Gastrocnemius medialis (tissue), 4 donors: ENCODE measurements around the gene TRMT10C. TPM values are rescaled to one million over a fixed set of nuclear protein-coding genes. Genes with fewer than 3 reads are reported as not detected.
A peak's percentile ranks its signal among the peaks of the same experiment; 100 is the strongest.

Experiments used
- ATAC-seq, 2 donors: fragments of 150-250 bp; one replicate each; pipeline ENCODE4 v1.9.1; 2016
- DNase-seq, 2 donors: peaks; one replicate each; pipeline ENCODE4 v3.0.0-alpha.2; 2019
- H3K27ac ChIP-seq, 4 donors: fragments of 200-600 bp; sonication (generic); 1 replicate in 1 of 4; 2 replicates in 3 of 4; pipeline ENCODE4 v1.5.1; 2016 to 2018; ENCODE audit warnings: mild to moderate bottlenecking in 2 of 4, moderate library complexity in 1 of 4
- H3K27me3 ChIP-seq, 3 donors: fragments of 200-600 bp; sonication (generic) in 2 of 3; 1 replicate in 1 of 3; 2 replicates in 2 of 3; pipeline versions ENCODE4 v1.5.1 to v1.6.0; 2016 to 2019; ENCODE audit warnings: mild to moderate bottlenecking in 1 of 3, moderate library complexity in 1 of 3
- H3K36me3 ChIP-seq, 2 donors: fragments of 200-600 bp; sonication (generic) in 1 of 2; one replicate each; pipeline ENCODE4 v1.5.1; 2017 to 2018
- H3K4me1 ChIP-seq, 2 donors: fragments of 200-600 bp; sonication (generic) in 1 of 2; one replicate each; pipeline ENCODE4 v1.5.1; 2016 to 2017; ENCODE audit warnings: mild to moderate bottlenecking in 2 of 2
- H3K4me3 ChIP-seq, 4 donors: fragments of 200-600 bp; sonication (generic) in 3 of 4; 1 replicate in 1 of 4; 2 replicates in 3 of 4; pipeline ENCODE4 v1.5.1; 2016 to 2019; ENCODE audit warnings: mild to moderate bottlenecking in 2 of 4
- H3K9me3 ChIP-seq, 3 donors: fragments of 200-600 bp; sonication (generic) in 2 of 3; 1 replicate in 1 of 3; 2 replicates in 2 of 3; pipeline ENCODE4 v1.5.1; 2016 to 2019
- POLR2A ChIP-seq, 2 donors: fragments of 450-650 bp; IDR thresholded peaks; one replicate each; pipeline ENCODE4 v1.6.1; 2017; ENCODE audit warnings: antibody characterized with exemption in 2 of 2, mild to moderate bottlenecking in 2 of 2, moderate library complexity in 2 of 2
- in situ Hi-C, 4 donors: fragments of 200-750 bp; cut with MboI; loops; one replicate each; pipeline versions ENCODE4 v1.15.0 to v1.8.0; 2017; ENCODE audit warnings: low sequenced_read_pairs in 4 of 4
- intact Hi-C: fragments of 100-400 bp; cut with DNase I; formaldehyde crosslinking; loops from one replicate; pipeline ENCODE4 v1.15.1; 2023; ENCODE audit warnings: low total_unique reads
- total RNA-seq, 4 donors: library from RNA; depleted of rRNA; stranded (reverse); fragments of >200 nt; gene quantifications; one replicate each; pipeline versions ENCODE4 v1.1.0 to v1.2.3, GENCODE V29; 2016
- TF ChIP-seq, protein P1 (sequence below), 5 experiments: fragments of 450-650 bp in 3 of 5; fragments of 200-600 bp in 2 of 5; sonication (generic) in 2 of 5; IDR thresholded peaks in 4 of 5; conservative IDR thresholded peaks in 1 of 5; 1 replicate in 4 of 5; 2 replicates in 1 of 5; pipeline ENCODE4 v1.5.1; 2016 to 2019; ENCODE audit warnings: antibody characterized with exemption in 5 of 5, mild to moderate bottlenecking in 3 of 5, moderate library complexity in 3 of 5

TRMT10C gene
- total RNA-seq, result 10 to 100 TPM; 17.9 to 33.2 (median 26.2) TPM

DNA sequence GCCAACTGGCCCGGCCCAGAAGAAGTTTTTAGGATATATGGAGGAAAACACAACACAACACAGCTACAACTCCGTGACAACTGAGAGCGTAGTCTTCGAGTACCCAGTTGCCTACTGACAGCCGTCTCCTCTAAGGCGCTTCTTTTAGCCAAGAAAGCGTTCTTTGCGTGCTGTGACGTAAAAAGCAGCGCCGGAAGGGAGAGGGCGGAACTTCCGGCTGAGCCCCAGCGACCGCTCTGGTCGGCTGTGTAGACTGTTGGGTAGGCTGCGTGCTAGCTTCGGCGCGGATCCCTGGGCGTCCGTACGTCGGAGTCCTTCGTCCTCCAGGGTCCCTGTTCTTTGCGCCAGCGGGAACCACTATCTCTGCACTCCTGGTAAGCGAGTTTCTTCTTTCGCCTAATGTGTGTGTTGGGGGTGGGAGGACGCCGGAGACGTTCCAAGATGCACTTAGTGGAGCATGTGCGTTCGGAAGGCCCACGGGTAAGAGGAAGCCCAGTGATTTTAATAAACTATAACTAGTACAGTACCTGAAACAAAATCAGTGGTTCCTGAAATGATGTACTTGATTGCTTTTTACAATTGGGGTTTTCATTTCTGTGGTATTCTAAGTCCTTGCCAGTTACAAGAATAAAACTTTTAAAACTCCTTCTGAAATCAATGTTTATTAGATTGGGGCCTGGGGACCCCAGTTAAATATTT lies at the start of gene TRMT10C:
TRMT10C (plus strand) TSS at position 239 of the 699 bp plus-strand sequence. CDS start 2,914 bp downstream, outside the sequence.
- H3K4me3 ChIP-seq, result peak within 1 kb of the TSS; percentile 85 to 99 (median 94)
- intact Hi-C loops, result loop anchor here (1.0 to 2.0 kb wide), 2 partner anchors 13 to 49 kb away; partner anchors contain the start of genes PCNP and SENP7
- peaks cover 13 to 16% of the 10 kb centered on the region in 2 donors for H3K4me1 ChIP-seq

DNA sequence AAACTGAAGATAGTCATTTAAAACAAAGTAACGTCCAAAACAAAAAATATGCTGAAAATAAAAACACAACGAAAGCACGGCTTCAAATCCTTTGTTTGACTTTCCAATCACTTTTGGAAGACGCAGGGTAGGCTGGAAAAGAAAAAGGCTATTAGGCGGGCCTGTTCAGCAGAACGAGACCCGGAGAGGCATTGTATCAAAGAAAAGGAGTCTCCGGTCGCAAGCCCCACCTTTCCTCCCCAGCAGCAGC lies 49.3 kb upstream of the TRMT10C start:
- ATAC-seq (no peak), DNase-seq (no peak)
- Histone ChIP-seq H3K4me3 (peak overlapping the region; percentile 66 to 91 (median 85)), H3K27ac (peak overlapping the region; percentile 86 to 94 (median 90)), H3K9me3 (no peaks in the 10 kb centered on the region), H3K4me1 (peaks cover 0 to 5% of the 10 kb centered on the region in 2 donors), H3K36me3 (no peaks in the 10 kb centered on the region), H3K27me3 (peaks cover 0 to 7% (median 0%) of the 10 kb centered on the region in 3 donors)
- in situ Hi-C loops (loop anchor here in 2 of 4 donors (10.0 kb wide), 1 partner anchor 62 kb away; the partner anchor contains the start of gene PCNP (in 2 of the 2)), intact Hi-C loops (loop anchor here (2.0 to 10.0 kb wide), 5 partner anchors 48 to 805 kb away; partner anchors contain the start of genes TFG, TRMT10C and ZBTB11)
- TF ChIP-seq, protein P1, sequence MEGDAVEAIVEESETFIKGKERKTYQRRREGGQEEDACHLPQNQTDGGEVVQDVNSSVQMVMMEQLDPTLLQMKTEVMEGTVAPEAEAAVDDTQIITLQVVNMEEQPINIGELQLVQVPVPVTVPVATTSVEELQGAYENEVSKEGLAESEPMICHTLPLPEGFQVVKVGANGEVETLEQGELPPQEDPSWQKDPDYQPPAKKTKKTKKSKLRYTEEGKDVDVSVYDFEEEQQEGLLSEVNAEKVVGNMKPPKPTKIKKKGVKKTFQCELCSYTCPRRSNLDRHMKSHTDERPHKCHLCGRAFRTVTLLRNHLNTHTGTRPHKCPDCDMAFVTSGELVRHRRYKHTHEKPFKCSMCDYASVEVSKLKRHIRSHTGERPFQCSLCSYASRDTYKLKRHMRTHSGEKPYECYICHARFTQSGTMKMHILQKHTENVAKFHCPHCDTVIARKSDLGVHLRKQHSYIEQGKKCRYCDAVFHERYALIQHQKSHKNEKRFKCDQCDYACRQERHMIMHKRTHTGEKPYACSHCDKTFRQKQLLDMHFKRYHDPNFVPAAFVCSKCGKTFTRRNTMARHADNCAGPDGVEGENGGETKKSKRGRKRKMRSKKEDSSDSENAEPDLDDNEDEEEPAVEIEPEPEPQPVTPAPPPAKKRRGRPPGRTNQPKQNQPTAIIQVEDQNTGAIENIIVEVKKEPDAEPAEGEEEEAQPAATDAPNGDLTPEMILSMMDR (IDR thresholded peaks at IDR 0.05 in 4 of 5, conservative IDR thresholded peaks at IDR 0.05 in 1 of 5), result no peak
- no peak for TF ChIP-seq POLR2A (IDR thresholded peaks at IDR 0.05)

More for the DNA sequence above, at the start of gene TRMT10C:
- peaks cover 0 to 21% (median 11%) of the 10 kb centered on the region in 3 donors for H3K27me3 ChIP-seq
- TF ChIP-seq POLR2A (IDR thresholded peaks at IDR 0.05), result peak; percentile 73 to 83
- TF ChIP-seq, protein P1 (IDR thresholded peaks at IDR 0.05 in 4 of 5, conservative IDR thresholded peaks at IDR 0.05 in 1 of 5), result no peak
- in situ Hi-C loops, result loop anchor here in 1 of 4 donors (10.0 kb wide), 1 partner anchor 123 kb away; the partner anchor contains the start of gene RPL24
- H3K9me3 ChIP-seq, result no peaks in the 10 kb centered on the region
- H3K27ac ChIP-seq, result peak within 1 kb of the TSS; percentile 87 to 93 (median 92)
- peaks cover 0 to 7% of the 10 kb centered on the region in 2 donors for H3K36me3 ChIP-seq
- peak; percentile 82 to 90 for DNase-seq
- ATAC-seq, result peak; percentile 99 to 100

DNA sequence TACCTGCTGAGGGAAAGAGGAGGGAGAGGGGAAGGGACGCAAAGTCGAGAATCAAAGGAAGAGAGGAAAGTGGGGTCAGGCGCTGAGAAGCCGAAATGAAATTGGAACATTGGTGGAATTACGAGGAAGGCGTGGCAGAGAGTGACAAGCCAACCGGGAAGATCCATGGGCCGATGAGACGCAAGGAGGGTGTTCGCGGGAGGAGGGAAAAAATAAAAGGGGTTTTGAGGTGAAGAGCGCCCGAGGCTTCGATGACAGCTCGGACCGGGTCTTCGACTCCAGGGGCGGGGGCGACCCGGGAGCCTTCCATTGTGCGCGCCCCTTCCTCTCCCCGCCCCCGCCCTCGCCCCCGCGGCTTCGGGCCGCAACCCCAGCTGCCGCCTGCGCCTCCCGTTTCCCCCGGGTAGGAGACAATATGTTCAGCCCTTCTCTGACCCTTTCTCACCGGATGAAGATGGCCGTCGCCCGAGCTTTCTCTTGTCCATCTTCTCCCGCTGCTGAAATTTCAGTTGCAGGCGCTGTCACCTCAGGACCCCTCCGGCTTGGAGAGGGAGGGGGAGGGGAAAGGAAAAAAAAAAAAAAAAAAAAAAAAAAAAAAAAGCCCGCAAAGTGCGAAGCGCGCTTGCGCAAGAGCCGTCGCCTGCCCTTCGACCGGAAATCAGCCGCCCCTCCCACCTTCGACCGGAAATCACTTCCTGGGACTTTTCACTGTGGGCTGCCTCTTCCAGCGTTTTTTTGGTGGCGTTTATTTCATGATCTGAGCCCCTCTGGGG lies 48.8 kb upstream of the TRMT10C start, which contains the start of gene SENP7:
SENP7 (minus strand) TSS at position 567 of the 773 bp plus-strand sequence; CDS start at position 485, 82 bp downstream.
- in situ Hi-C loops, result loop anchor here in 2 of 4 donors (10.0 kb wide), 1 partner anchor 62 kb away; the partner anchor contains the start of gene PCNP (in 2 of the 2)
- intact Hi-C loops, result loop anchor here (2.0 to 10.0 kb wide), 5 partner anchors 48 to 806 kb away; partner anchors contain the start of genes TFG, TRMT10C and ZBTB11
- peaks cover 0 to 5% of the 10 kb centered on the region in 2 donors for H3K4me1 ChIP-seq

More for the DNA sequence above, 48.8 kb upstream of the TRMT10C start, which contains the start of gene SENP7:
- ATAC-seq (peak; percentile 85 to 88), DNase-seq (peak; percentile 70 to 77)
- no peak for TF ChIP-seq POLR2A (IDR thresholded peaks at IDR 0.05)
- TF ChIP-seq, protein P1 (IDR thresholded peaks at IDR 0.05 in 4 of 5, conservative IDR thresholded peaks at IDR 0.05 in 1 of 5), result no peak
- H3K27me3 ChIP-seq, result peaks cover 0 to 7% (median 0%) of the 10 kb centered on the region in 3 donors
- no peaks in the 10 kb centered on the region for H3K9me3 ChIP-seq
- peak within 1 kb of the TSS; percentile 86 to 94 (median 90) for H3K27ac ChIP-seq
- no peaks in the 10 kb centered on the region for H3K36me3 ChIP-seq
- peak within 1 kb of the TSS; percentile 66 to 91 (median 85) for H3K4me3 ChIP-seq
